Stimulated activated CD4-positive, alpha-beta T cell treated with anti-CD3 and anti-CD28 coated beads, Interleukin-2, amount 100 ng/mL, for 24 hours (primary cell): ENCODE measurements around the gene RAB11FIP4.
A peak's percentile ranks its signal among the peaks of the same experiment; 100 is the strongest.

Experiments used
- DNase-seq, 2 donors: peaks; one replicate each; pipeline ENCODE4 v3.0.0-alpha.2; 2020

RAB11FIP4 gene

DNA sequence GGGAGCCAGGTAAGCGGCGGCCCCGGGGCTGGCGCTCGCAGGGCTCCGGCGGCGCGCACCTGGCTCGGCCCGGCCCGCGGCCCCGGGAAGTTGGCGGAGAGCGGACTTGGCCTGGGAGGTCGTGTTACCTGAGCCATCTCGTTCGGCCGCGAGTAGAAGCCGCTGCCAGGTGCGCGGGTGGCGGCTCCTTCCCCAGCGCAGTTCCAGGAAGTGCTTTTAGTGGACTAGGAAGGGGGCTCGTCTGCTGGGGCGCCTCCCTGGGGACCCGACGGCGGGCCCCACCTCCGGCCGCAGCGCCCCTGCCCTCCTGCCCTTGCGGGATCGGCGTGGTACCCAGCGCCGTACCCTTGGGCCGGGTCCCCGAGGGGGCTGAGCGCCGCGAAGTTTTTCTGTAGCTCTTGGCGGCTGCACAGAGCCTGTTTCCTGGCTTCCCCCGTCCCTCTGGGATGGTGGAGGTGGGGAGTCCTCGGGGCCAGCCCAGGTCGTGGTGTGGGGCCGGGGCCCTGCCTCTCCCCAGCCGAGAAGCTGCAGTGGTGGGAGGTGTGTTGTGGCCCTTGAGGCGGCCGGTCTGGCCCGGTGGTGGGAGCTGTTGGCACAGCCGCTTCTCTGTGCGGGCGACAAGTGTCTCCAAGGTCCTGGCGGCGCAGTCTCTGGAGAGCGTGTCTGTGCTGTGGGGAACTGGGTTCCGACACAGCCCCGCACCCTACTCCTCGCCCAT is 96.9 kb downstream of the RAB11FIP4 start:
- peak in 1 of 2 donors; percentile 50 for DNase-seq

DNA sequence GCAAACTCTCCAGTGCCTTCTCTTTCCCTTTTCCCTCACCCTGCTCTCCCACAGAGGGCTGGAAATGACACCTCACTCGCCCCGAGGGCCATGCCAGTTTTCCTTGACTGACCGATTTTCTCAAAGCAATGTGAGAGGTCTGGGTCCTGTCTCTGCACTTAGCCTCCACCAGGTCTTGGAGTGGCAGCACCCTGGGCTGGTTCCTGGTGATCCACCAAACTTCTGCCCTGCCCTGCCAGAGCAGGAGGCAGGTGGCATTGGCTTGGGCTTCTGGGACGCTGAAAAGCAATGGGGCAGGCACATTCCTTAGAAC is 97.5 kb downstream of the RAB11FIP4 start:
- DNase-seq = no peak

DNA sequence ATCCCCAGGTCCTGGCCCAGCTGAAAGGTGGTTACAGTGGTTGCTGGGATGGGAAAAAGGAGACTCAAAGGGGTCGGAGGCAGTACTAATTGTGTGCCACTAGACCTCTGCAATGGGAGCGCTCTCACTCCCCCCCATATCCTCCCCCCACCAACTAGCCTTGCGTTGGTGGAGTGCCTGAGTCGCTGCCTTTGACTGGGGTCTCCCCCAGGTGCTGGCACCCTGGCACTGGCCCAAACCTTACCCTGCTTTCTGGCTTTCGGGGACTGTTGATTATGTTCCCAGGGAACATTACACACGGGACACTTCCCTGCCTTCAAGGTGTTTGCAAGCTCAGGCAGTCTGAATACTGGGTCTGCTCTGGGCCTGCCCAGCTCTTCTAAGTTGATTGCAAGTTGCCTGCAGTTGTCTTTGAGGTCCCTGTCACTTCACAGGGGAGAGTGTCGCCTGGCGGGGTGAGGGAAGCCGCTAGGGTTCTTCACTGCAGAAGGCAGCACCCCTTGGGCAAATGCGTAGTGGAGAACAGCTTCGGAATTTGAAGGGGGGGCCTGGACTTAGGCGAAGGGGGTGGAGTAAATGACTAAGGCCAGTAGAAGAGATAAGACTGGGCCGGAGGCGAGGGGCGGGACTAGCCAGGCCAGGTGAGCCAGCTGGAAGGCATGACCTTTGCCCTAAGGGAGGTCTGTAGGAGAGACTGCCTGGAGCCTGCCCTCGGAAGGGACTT is 98.0 kb downstream of the RAB11FIP4 start:
- no peak for DNase-seq

DNA sequence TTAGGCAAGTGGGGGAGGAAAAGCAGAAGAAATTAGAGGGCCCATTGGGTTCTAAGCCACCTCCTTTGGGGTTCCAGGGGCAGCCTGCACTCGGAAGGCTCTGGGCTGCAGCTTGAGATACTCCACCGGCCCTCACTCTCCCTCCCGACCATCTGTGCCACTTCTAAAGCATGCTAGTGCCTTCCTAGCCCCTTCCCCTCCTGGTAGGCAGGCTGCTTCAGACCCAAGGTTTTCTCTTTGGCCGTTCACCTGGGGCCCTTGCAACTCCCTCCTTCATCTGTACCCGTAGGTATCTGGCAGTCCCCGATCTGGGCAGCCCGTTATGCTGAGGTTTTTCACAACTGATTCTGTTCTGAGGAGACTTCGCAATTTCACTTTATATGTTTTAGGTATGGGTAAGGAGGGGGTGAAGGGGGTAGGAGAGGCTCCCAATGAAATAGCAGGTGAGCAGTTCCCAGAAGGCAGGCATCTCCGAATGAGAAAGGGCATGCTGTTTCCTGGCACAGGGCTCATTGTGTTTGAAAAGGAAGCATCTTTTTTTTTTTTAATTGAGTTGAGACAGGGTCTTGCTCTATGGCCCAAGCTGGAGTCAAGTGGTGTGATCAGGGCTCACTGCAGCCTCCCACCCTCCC is 98.7 kb downstream of the RAB11FIP4 start:
- DNase-seq = no peak

DNA sequence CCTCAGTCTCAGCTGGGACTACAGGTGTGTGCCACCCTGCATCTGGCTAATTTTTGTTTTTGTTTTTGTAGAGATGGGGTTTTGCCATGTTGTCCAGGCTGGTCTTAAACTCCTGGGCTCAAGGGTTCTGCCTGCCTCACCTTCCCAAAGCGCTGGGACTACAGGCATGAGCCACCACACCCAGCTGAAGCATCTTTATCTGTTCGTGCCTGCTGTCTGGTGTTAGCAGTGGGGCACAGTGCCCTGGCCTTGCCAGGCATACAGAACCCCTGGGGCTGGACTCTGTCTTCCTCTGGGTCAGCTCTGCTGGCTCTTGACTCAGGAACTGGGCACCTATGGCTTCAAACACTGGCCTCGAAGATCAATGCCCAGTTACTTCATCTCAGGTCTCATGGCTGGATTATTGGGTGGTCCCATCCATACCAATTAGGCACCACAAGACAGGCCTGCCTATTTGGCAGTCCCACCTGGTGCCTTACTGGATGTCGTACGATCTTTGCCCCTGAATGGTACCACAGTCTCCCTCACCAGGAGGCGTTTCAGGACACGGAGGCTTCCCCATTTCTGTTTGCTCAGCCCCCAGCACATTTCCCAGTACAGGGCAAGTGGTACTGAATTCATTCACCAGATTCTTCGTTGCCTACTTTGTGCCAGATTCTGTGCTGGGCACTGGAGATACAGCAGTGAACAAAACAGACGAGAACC is 99.3 kb downstream of the RAB11FIP4 start:
- DNase-seq = no peak

DNA sequence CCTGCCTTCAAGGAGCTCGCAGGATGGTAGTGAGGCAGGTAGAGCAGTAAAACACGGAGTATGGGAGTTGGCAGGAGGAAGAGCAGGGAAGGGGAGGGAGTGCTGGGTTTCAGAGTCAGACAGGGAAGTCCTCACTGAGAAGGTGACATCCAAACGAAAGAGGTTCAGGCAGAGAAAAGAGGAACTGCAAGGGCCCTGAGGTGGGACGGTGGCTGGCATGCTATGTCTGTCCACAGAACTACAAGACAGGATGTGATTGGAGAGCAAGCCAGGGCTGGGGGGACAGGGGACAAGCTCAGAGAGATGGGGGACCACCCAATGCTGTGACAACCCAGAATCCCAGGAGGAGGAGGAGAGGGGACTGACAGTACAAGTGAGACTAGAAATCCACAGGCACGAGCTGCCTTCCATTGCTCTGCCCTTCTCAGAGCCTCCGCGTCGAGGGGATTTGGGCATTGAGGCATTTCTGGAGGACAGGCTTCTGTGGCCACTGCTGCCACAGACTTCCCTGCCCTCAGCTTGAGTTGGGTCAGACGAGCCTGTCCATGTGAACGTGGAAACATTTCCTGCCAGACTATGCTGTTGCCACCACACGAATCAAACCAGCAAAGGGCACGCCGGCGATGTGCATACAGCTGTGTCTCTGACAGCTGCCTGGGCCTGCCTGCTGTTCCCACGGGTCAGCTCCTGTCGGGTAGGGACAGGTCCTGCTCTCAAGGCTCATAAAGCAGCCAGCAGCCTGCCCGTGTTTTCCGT is 100.1 kb downstream of the RAB11FIP4 start:
- DNase-seq = no peak

DNA sequence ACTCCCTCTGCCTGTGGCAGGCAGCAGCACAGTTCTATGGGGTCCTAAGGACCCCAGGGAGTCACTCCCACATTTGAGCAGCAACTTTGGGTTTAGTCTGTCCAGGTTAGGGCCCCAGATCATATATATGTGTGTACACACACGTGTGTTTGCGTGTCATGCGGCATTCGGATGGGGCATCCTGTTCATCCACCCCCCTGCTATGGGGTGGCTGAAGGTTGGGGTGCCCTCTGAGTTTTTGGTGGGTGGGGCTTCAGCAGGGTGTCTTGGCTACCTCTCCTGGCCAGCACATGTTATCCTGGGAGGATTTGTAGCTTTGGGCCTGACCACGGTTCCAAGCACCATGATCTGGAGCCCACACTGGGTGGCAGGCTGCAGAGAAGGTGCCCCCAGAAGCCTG is 100.7 kb downstream of the RAB11FIP4 start:
- no peak for DNase-seq

DNA sequence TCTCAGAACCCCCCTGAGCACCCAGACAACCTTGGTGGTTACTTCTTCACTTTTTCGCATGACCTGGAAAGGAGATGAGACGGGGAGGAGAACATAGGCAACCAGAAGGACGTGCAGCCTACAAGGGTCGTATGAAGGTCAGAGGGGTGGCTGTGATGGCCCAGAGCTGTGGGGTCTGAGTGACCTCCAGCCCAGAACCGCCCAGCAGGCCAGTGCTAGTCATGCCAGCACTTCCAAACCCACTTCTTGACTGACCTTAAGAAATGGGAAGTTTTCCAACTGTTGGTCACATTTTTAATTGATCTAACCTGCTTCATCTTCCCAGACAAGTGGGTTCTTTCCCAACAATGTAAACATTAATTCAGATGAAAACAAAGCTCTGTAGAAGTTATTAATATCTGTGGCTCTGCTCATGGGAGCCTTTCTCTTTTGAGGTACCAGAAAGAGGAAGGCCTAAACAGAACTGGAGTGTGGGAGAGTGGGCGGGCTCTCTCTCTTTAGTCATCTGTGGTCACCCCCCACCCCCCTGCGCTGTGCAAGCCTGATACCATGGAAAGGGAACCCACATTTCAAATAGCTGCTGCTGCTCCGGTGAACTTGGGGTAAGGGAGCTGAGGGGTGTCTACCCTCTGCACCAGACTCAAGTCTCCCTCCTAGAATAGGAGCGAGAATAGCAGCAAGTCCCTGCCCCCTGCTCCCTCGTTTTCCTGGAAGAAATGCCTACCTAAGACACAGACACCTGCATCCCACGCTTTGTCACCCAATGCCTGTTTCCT is 101.6 kb downstream of the RAB11FIP4 start:
- peak; percentile 83 to 85 for DNase-seq

DNA sequence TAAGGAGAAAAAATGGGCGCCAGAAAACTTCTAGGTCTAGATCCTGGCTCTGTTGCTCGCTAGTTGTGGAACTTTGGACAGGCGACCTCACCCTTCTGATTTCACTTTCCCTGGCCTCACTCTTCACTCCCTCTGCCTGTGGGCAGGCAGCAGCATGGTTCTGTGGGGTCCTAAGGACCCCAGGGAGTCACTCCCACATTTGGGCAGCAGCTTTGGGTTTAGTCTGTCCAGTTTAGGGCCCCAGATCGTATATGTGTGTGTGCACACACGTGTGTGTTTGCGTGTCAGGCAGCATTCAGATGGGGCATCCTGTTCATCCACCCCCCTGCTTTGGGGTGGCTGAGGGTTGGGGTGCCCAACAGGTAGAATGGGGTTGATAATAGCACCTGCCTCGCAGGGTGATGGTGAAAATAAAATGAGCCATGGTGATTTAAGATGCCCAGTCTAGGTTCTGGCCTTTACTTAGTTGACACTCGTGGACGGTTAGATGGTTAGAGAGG is 102.2 kb downstream of the RAB11FIP4 start:
- no peak for DNase-seq

DNA sequence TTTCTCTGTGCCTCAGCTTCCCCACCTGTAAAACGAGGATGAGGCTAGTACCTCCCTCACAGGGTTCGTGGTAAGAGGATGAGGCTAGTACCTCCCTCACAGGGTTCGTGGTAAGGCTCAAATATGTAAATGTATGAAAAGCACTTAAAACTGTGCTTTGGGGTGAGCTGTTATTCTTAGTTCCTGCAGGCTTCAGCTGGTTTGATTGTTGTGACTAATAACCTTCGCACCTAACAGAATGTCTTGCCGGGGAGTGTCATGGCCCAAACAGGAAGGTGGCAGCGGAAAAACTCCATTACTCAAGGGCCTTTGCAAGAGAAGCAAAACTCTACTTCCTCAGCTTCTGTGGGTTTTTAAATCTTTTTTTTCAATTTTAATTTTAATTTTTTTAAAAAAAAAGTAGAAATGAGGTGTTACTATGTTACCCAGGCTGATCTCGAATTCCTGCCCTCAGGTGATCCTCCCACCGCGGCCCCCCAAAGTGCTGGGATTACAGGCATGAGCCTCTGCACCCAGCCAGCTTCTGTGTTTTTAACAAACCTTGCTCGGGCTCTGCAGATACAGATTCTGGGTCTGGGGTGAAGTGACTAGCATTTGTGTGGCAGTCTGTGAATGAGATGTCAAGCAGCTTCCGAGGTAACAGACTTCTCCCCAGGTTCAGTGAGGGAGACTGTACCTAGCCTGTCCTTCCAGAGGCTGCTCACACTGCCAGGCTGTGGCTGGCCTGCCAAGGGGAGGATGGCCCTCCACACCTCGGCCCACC is 103.0 kb downstream of the RAB11FIP4 start:
- peak; percentile 60 to 71 for DNase-seq

DNA sequence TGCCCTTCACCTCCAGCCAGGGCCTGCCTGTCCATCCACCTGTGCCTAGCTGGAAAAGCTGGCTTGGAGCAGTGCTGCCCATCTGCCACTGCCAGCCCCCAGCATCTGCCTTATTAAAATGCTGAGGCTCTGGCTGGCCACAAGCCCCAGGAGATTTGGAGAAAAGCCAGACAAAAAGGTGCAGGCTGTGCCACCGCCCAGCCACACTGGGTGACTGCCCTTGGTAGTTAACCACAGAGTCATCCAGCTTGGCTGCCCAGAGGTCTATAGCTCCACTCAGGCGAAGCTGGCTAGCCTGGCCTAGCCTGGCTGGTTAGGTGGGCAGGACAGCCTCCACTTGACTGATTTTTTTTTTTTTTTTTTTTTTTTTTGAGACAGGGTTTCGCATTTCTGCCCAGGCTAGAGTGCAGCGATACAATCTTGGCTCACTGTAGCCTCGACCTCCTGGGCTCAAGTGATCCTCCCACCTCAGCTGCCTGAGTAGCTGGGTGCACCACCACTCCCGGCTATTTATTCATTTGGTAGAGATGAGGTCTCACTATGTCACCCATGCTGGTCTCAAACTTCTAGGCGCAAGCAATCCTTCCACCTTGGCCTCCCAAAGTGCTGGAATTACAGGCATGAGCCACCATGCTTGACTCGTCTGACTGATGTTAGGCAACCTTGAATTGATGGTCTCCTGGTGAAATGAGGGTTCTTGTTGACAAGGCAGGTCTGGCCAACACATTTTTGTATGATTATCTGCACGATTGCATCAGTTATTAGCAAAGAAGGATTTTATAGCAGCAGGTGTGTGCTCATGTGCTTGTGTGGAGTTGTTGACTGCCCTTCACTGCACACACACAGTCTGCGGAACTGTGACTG is 103.8 kb downstream of the RAB11FIP4 start:
- DNase-seq = no peak

DNA sequence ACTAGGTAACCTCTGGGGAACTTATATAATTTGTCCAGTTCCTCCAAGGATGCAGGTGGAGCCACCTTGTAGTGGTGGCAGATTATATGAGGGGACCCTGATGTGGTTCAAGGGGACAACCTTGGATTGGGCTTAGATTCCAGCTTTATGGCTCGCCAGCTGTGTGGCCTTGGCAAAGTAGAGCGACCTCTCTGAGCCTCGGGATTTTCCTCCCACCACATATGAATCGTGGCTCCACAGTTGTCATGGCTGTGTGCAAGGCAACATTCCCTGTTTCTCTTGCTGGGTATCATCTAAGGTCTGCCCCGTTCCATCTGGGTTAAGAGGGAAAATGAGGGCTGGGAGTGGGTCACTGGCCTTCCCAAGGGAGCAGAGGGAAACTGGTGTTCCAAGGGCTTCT is 104.6 kb downstream of the RAB11FIP4 start:
- DNase-seq = no peak

DNA sequence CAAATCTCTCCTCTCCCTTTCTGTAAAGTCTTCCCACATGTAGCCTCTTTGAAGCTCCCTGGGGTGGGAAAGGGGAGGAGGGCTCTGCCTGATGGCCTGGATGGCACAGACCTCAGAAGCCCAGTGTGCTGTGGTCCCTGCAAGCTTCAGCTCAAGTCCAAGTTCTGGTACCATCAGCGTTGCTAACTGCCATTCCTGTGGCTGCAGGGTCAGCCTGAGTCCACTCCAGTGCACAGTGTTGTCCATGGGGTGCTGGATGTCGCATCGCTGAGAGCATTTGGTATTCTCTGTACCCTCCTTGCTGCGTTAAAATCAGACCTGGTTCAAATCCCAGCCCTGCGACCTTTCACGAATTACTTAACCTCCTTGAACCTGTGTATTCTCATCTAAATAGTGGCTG is 105.1 kb downstream of the RAB11FIP4 start:
- no peak for DNase-seq

DNA sequence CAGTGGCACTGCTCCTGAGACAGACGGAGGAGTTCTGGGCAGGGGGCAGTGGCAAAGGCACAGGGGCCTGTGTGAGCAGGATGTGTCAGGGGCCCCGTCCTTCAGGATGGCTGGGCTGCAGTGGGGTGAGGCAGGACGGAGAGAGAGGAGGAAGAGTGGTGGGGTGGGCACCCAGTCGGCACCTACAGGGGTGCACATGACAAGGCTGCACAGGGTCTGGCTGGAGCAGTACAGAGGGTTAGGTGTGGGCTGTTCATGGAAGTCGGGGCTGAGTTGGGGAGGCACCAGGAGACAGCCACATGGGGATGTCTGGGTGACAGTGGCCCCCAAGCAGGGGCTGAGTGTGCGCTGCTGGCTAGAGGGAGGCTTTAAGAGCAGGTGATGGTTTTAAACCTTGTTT is 106.0 kb downstream of the RAB11FIP4 start:
- DNase-seq = no peak

DNA sequence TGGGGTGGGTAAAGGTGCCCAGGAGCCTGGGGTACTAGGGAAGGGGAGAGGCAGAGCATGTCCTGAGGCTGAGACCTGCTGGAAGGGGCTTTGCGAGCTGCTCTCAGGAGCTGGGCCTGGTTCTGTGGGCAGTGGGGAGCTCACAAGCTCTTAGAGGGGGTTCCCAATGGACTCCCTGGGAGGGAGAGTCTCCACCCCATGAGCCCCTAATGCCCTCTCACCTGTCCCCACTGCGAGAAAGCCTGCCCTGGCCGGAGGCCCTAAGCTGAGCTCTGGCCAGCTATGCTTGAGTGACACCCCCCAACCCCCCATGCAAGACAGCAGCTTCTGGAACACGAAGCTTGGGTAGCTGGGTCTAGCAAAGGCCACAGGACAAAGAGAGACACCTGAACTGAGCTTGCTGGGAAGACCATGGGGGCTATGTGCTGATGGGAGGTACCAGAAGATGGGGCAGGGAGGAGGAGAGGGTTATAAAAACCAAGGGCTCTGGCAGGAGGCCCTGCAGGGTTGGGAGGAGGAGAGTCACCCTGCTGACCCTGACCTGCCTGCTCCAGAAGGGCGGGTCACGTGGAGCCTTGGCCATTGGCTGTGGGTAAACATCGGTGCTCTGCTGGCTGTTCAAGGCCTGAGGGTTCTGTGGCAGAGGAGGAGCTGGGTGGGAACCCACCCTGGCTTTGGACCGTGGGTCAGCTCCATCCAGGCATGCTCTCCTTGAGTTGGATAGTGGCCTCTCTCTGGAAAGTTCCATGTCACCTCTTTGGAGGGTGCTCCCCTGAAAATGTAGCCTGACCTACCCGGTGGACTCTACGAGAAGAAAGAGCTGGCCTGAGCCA is 106.7 kb downstream of the RAB11FIP4 start:
- no peak for DNase-seq

DNA sequence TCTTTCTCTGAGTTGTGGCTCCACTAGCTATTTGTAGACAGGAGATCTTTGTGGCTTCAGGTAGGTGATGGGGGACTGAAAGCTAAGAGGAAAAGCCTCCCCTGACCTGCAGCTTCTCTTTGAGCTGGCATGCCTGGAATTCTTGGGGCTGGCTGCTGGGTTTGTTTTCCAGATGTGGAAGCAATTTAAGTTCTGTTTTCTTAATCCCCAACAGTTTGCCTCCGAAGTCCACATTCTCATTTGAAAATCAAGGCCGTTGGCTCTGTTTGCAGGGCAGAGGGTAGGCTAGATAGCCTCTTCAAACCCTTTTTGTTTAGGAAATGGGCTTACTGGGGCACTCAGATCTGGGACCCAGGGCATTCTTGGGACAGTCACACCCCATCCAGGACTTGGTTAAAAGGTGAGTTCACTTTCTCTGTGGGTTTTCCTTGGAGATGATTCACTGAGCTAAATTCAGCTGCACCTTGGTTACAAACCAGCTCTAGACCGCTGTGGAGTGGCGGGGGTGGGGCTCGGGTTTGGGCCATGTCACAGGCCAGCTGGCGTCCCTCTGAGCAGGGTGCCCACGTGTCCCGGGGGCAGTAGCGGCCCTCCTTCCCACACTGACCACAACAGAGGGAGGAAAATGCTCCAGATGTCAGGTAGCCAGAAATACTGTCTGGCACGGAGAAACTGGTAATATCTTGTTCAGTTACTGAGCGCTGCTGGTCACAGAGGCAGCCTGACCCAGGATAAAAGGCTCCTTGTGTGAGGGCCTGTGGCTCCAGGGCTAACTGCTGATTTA is 108.5 kb downstream of the RAB11FIP4 start:
- peak in 1 of 2 donors; percentile 51 for DNase-seq

DNA sequence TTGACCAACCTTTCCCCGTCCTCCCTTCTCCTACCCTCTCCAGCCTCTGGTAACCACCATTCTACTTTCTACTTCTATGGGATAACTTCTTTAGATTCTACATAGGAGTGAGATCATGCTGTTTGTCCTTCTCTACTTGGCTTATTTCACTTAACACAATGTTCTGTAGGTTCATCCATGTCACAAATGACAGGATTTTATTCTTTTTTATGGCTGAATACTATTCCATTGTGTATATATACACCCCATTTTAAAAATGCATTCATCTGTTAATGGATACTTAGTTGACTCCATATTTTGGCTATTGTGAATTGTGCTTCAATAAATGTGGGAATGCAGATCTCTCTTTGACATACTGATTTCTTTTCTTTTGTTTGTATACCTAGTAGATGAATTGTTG is 115.0 kb downstream of the RAB11FIP4 start:
- DNase-seq = no peak
